ENCODE measurements around the gene FBLN7. TPM values are rescaled to one million over a fixed set of nuclear protein-coding genes. Genes with fewer than 3 reads are reported as not detected.

The FBLN7 gene
- total and polyA plus RNA-seq, 2 experiments from 2014 or later = 0.16 TPM; not detected in 1

DNA sequence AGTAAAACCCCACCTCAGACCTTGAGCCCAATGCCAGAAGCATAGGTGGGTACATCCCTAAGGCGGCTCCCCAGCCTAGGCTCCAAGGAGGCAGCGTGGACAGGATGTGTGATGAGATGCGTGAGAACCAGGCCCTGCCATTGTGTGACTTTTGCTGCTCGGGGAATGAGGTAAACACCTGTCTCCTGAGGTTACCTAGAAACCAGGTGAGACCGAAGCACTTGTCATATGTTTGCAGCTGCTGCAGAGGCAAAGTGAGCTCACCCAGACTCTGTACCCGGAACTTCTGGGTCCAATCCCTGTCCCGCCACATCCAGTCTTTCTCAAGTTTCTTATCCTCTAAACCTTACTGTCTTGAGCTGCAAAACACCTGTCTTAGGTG is 3.4 kb downstream of the FBLN7 start:
- Histone ChIP-seq H3K36me3 (ENCODE audit: insufficient read depth) (no peaks in the 10 kb centered on the region), H3K4me1 (ENCODE audit: insufficient read depth) (peaks cover 9% of the 10 kb centered on the region), H3K27ac (ENCODE audit: low read depth) (no peak overlapping the region), H3K4me2 (no peak overlapping the region), H3K27me3 (ENCODE audit: insufficient read depth) (peaks cover 59% of the 10 kb centered on the region), H3K4me3 (no peak overlapping the region), H2AFZ (no peak overlapping the region), H4K20me1 (replicated peaks; ENCODE audit: insufficient read depth) (0 out of 2 replicates have a peak, but pooled peaks cover 2% of the 10 kb centered on the region), H3K9me2 (ENCODE audit: insufficient read depth) (no peaks in the 10 kb centered on the region), H3K79me2 (replicated peaks; ENCODE audit: insufficient read depth) (no peaks in the 10 kb centered on the region), H3F3A (replicated peaks; ENCODE audit: low read depth) (0 out of 2 replicates have a peak, but pooled peaks cover 3% of the 10 kb centered on the region)
- TF ChIP-seq EZH2phosphoT487 (IDR thresholded peaks at IDR 0.05; ENCODE audit: unreplicated experiment) (no peak), ZNF114 (CRISPR knock-in tag; IDR thresholded peaks at IDR 0.05) (no peak), EZH2 (IDR thresholded peaks at IDR 0.05; ENCODE audit: low read depth, unreplicated experiment) (no peak), NANOG (IDR thresholded peaks at IDR 0.05; ENCODE audit: borderline replicate concordance) (no peak), JUNB (IDR thresholded peaks at IDR 0.05; ENCODE audit: unreplicated experiment) (no peak), ZNF331 (CRISPR knock-in tag; IDR thresholded peaks at IDR 0.05; ENCODE audit: low read depth) (no peak), CREB1 (CRISPR knock-in tag; IDR thresholded peaks at IDR 0.05; ENCODE audit: low read depth) (no peak), POLR2AphosphoS5 (IDR thresholded peaks at IDR 0.05; ENCODE audit: low read depth) (no peak), STAT1 (IDR thresholded peaks at IDR 0.05; ENCODE audit: unreplicated experiment) (no peak)
- TF ChIP-seq, protein P1, sequence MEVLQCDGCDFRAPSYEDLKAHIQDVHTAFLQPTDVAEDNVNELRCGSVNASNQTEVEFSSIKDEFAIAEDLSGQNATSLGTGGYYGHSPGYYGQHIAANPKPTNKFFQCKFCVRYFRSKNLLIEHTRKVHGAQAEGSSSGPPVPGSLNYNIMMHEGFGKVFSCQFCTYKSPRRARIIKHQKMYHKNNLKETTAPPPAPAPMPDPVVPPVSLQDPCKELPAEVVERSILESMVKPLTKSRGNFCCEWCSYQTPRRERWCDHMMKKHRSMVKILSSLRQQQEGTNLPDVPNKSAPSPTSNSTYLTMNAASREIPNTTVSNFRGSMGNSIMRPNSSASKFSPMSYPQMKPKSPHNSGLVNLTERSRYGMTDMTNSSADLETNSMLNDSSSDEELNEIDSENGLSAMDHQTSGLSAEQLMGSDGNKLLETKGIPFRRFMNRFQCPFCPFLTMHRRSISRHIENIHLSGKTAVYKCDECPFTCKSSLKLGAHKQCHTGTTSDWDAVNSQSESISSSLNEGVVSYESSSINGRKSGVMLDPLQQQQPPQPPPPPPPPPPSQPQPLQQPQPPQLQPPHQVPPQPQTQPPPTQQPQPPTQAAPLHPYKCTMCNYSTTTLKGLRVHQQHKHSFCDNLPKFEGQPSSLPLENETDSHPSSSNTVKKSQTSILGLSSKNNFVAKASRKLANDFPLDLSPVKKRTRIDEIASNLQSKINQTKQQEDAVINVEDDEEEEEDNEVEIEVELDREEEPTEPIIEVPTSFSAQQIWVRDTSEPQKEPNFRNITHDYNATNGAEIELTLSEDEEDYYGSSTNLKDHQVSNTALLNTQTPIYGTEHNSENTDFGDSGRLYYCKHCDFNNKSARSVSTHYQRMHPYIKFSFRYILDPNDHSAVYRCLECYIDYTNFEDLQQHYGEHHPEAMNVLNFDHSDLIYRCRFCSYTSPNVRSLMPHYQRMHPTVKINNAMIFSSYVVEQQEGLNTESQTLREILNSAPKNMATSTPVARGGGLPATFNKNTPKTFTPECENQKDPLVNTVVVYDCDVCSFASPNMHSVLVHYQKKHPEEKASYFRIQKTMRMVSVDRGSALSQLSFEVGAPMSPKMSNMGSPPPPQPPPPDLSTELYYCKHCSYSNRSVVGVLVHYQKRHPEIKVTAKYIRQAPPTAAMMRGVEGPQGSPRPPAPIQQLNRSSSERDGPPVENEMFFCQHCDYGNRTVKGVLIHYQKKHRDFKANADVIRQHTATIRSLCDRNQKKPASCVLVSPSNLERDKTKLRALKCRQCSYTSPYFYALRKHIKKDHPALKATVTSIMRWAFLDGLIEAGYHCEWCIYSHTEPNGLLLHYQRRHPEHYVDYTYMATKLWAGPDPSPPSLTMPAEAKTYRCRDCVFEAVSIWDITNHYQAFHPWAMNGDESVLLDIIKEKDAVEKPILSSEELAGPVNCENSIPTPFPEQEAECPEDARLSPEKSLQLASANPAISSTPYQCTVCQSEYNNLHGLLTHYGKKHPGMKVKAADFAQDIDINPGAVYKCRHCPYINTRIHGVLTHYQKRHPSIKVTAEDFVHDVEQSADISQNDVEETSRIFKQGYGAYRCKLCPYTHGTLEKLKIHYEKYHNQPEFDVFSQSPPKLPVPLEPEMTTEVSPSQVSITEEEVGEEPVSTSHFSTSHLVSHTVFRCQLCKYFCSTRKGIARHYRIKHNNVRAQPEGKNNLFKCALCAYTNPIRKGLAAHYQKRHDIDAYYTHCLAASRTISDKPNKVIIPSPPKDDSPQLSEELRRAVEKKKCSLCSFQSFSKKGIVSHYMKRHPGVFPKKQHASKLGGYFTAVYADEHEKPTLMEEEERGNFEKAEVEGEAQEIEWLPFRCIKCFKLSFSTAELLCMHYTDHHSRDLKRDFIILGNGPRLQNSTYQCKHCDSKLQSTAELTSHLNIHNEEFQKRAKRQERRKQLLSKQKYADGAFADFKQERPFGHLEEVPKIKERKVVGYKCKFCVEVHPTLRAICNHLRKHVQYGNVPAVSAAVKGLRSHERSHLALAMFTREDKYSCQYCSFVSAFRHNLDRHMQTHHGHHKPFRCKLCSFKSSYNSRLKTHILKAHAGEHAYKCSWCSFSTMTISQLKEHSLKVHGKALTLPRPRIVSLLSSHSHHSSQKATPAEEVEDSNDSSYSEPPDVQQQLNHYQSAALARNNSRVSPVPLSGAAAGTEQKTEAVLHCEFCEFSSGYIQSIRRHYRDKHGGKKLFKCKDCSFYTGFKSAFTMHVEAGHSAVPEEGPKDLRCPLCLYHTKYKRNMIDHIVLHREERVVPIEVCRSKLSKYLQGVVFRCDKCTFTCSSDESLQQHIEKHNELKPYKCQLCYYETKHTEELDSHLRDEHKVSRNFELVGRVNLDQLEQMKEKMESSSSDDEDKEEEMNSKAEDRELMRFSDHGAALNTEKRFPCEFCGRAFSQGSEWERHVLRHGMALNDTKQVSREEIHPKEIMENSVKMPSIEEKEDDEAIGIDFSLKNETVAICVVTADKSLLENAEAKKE (CRISPR knock-in tag; IDR thresholded peaks at IDR 0.05) = no peak
- TF ChIP-seq, protein P2, sequence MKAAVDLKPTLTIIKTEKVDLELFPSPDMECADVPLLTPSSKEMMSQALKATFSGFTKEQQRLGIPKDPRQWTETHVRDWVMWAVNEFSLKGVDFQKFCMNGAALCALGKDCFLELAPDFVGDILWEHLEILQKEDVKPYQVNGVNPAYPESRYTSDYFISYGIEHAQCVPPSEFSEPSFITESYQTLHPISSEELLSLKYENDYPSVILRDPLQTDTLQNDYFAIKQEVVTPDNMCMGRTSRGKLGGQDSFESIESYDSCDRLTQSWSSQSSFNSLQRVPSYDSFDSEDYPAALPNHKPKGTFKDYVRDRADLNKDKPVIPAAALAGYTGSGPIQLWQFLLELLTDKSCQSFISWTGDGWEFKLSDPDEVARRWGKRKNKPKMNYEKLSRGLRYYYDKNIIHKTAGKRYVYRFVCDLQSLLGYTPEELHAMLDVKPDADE (IDR thresholded peaks at IDR 0.05) = no peak
- TF ChIP-seq, protein P3, sequence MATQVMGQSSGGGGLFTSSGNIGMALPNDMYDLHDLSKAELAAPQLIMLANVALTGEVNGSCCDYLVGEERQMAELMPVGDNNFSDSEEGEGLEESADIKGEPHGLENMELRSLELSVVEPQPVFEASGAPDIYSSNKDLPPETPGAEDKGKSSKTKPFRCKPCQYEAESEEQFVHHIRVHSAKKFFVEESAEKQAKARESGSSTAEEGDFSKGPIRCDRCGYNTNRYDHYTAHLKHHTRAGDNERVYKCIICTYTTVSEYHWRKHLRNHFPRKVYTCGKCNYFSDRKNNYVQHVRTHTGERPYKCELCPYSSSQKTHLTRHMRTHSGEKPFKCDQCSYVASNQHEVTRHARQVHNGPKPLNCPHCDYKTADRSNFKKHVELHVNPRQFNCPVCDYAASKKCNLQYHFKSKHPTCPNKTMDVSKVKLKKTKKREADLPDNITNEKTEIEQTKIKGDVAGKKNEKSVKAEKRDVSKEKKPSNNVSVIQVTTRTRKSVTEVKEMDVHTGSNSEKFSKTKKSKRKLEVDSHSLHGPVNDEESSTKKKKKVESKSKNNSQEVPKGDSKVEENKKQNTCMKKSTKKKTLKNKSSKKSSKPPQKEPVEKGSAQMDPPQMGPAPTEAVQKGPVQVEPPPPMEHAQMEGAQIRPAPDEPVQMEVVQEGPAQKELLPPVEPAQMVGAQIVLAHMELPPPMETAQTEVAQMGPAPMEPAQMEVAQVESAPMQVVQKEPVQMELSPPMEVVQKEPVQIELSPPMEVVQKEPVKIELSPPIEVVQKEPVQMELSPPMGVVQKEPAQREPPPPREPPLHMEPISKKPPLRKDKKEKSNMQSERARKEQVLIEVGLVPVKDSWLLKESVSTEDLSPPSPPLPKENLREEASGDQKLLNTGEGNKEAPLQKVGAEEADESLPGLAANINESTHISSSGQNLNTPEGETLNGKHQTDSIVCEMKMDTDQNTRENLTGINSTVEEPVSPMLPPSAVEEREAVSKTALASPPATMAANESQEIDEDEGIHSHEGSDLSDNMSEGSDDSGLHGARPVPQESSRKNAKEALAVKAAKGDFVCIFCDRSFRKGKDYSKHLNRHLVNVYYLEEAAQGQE (IDR thresholded peaks at IDR 0.05; ENCODE audit: unreplicated experiment) = no peak
- TF ChIP-seq, protein P4, sequence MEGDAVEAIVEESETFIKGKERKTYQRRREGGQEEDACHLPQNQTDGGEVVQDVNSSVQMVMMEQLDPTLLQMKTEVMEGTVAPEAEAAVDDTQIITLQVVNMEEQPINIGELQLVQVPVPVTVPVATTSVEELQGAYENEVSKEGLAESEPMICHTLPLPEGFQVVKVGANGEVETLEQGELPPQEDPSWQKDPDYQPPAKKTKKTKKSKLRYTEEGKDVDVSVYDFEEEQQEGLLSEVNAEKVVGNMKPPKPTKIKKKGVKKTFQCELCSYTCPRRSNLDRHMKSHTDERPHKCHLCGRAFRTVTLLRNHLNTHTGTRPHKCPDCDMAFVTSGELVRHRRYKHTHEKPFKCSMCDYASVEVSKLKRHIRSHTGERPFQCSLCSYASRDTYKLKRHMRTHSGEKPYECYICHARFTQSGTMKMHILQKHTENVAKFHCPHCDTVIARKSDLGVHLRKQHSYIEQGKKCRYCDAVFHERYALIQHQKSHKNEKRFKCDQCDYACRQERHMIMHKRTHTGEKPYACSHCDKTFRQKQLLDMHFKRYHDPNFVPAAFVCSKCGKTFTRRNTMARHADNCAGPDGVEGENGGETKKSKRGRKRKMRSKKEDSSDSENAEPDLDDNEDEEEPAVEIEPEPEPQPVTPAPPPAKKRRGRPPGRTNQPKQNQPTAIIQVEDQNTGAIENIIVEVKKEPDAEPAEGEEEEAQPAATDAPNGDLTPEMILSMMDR (conservative IDR thresholded peaks at IDR 0.05; ENCODE audit: low read depth in 2 of 2) = no peak
- no peaks in the 10 kb centered on the region for H3K9me3 Mint-ChIP-seq
- no peak overlapping the region for H3K4me3 Mint-ChIP-seq
- peaks cover 46% of the 10 kb centered on the region for H3K27me3 Mint-ChIP-seq (ENCODE audit: insufficient read depth, low read depth, poor library complexity)
- no peak overlapping the region for H3K27ac Mint-ChIP-seq
- peaks cover 14% of the 10 kb centered on the region for H3K4me1 Mint-ChIP-seq
- DNase-seq (ENCODE audit: low spot score) = no peak
- H3K36me3 Mint-ChIP-seq (ENCODE audit: low read depth) = no peaks in the 10 kb centered on the region; the same call in 2 of the 3 replicates
- ATAC-seq = no peak

Data from GM23338 (cell line).